H9 (cell line): ENCODE data around the gene DISC1. TPM values are rescaled to one million over a fixed set of nuclear protein-coding genes. Genes with fewer than 3 reads are reported as not detected.

Experiments
- DNase-seq: peaks from one replicate; pipeline ENCODE4 v3.0.0-alpha.2; 2017
- H2AFZ ChIP-seq: one replicate; pipeline ENCODE4 v1.6.1; 2013; ENCODE audit warnings: mild to moderate bottlenecking, low read length, control low read depth, moderate library complexity
- H2AK5ac ChIP-seq: 2 replicates; pipeline ENCODE4 v1.6.1; 2013; ENCODE audit warnings: low read length, control low read depth, mixed read lengths; ENCODE audit not compliant: insufficient read length
- H2BK120ac ChIP-seq: one replicate; pipeline ENCODE4 v1.6.1; 2013; ENCODE audit warnings: low read depth, mild to moderate bottlenecking, low read length, control low read depth, inconsistent platforms; ENCODE audit not compliant: poor library complexity, severe bottlenecking
- H2BK12ac ChIP-seq: 2 replicates; pipeline ENCODE4 v1.6.1; 2013; ENCODE audit warnings: low read length, control low read depth, mixed read lengths, low read depth; ENCODE audit not compliant: insufficient read length
- H2BK15ac ChIP-seq: 2 replicates; pipeline ENCODE4 v1.6.1; 2013; ENCODE audit warnings: low read depth, low read length, control low read depth
- H2BK20ac ChIP-seq: one replicate; pipeline ENCODE4 v1.6.1; 2013; ENCODE audit warnings: low read depth, mild to moderate bottlenecking, low read length, control low read depth, inconsistent platforms; ENCODE audit not compliant: poor library complexity, severe bottlenecking
- H2BK5ac ChIP-seq: 2 replicates; pipeline ENCODE4 v1.6.1; 2013; ENCODE audit warnings: low read length, control low read depth, mixed read lengths; ENCODE audit not compliant: insufficient read length
- H3K14ac ChIP-seq: 2 replicates; pipeline ENCODE4 v1.6.1; 2013; ENCODE audit warnings: low read length, control low read depth; ENCODE audit not compliant: insufficient read depth
- H3K18ac ChIP-seq: 2 replicates; pipeline ENCODE4 v1.6.1; 2013; ENCODE audit warnings: low read depth, mild to moderate bottlenecking, mixed read lengths, low read length, control low read depth; ENCODE audit not compliant: insufficient read length
- H3K23ac ChIP-seq: 2 replicates; pipeline ENCODE4 v1.6.1; 2013; ENCODE audit warnings: low read length, control low read depth, mixed read lengths, low read depth; ENCODE audit not compliant: insufficient read length
- H3K23me2 ChIP-seq: 2 replicates; pipeline ENCODE4 v1.6.1; 2013; ENCODE audit warnings: low read depth, mild to moderate bottlenecking, mixed read lengths, low read length, control low read depth; ENCODE audit not compliant: insufficient read length, poor library complexity, severe bottlenecking
- H3K27ac ChIP-seq: 2 replicates; pipeline ENCODE4 v1.5.1; 2013; ENCODE audit warnings: low read length, control low read depth, mixed read lengths, low read depth; ENCODE audit not compliant: insufficient read length
- H3K27me3 ChIP-seq: 2 replicates; pipeline ENCODE4 v1.6.1; 2013; ENCODE audit warnings: low read length, control low read depth, inconsistent platforms; ENCODE audit not compliant: insufficient read depth
- H3K4ac ChIP-seq: 2 replicates; pipeline ENCODE4 v1.6.1; 2013; ENCODE audit warnings: low read depth, mild to moderate bottlenecking, control low read depth, inconsistent platforms, low read length, moderate library complexity
- H3K4me1 ChIP-seq: 2 replicates; pipeline ENCODE4 v1.6.1; 2013; ENCODE audit warnings: low read length, control low read depth, inconsistent platforms; ENCODE audit not compliant: insufficient read depth
- H3K4me2 ChIP-seq: 2 replicates; pipeline ENCODE4 v1.6.1; 2013; ENCODE audit warnings: low read length, control low read depth, mixed read lengths; ENCODE audit not compliant: insufficient read length, insufficient read depth
- H3K56ac ChIP-seq: 2 replicates; pipeline ENCODE4 v1.6.1; 2013; ENCODE audit warnings: low read depth, mild to moderate bottlenecking, mixed read lengths, low read length, control low read depth; ENCODE audit not compliant: insufficient read length
- H3K79me1 ChIP-seq: 2 replicates; pipeline ENCODE4 v1.6.1; 2013; ENCODE audit warnings: low read depth, mild to moderate bottlenecking, moderate library complexity, low read length, control low read depth, inconsistent platforms; ENCODE audit not compliant: insufficient read depth, poor library complexity, severe bottlenecking
- H3K79me2 ChIP-seq: 2 replicates; pipeline ENCODE4 v1.6.1; 2013; ENCODE audit warnings: low read length, control low read depth, inconsistent platforms; ENCODE audit not compliant: insufficient read depth
- H3K9ac ChIP-seq: 2 replicates; pipeline ENCODE4 v1.6.1; 2013; ENCODE audit warnings: low read length, control low read depth, mixed read lengths; ENCODE audit not compliant: insufficient read length; ENCODE audit errors: extremely low read depth
- H3K9me3 ChIP-seq: one replicate; pipeline ENCODE4 v1.6.1; 2013; ENCODE audit warnings: low read depth, low read length, inconsistent platforms; ENCODE audit not compliant: control insufficient read depth
- H3T11ph ChIP-seq: one replicate; pipeline ENCODE4 v1.6.1; 2013; ENCODE audit warnings: mild to moderate bottlenecking, low read length, control low read depth, inconsistent platforms
- H4K20me1 ChIP-seq: one replicate; pipeline ENCODE4 v1.6.1; 2013; ENCODE audit not compliant: control insufficient read depth, insufficient read length, insufficient read depth
- H4K5ac ChIP-seq: 2 replicates; pipeline ENCODE4 v1.6.1; 2013; ENCODE audit warnings: low read depth, mild to moderate bottlenecking, mixed read lengths, low read length, control low read depth; ENCODE audit not compliant: insufficient read length
- H4K8ac ChIP-seq: replicated peaks from 2 replicates; pipeline ENCODE4 v1.6.1; 2013; ENCODE audit warnings: low read length, control low read depth, mixed read lengths, low read depth; ENCODE audit not compliant: insufficient read length
- H4K91ac ChIP-seq: 2 replicates; pipeline ENCODE4 v1.6.1; 2013; ENCODE audit warnings: low read depth, mild to moderate bottlenecking, moderate library complexity, mixed read lengths, low read length, control low read depth; ENCODE audit not compliant: insufficient read length
- H3K27ac Mint-ChIP-seq, 3 experiments: 2 replicates in 2 of 3; 3 replicates in 1 of 3; pipeline ENCODE4 v1.8.0; 2020 to 2021; ENCODE audit warnings: mixed read lengths in 3 of 3, mild to moderate bottlenecking in 1 of 3, moderate library complexity in 1 of 3
- H3K27me3 Mint-ChIP-seq: 2 replicates; pipeline ENCODE4 v1.8.0; 2021; ENCODE audit warnings: low read depth, mild to moderate bottlenecking, moderate library complexity, mixed read lengths
- H3K36me3 Mint-ChIP-seq, 3 experiments: 2 replicates in 2 of 3; 3 replicates in 1 of 3; pipeline ENCODE4 v1.8.0; 2020 to 2021; ENCODE audit warnings: low read depth in 3 of 3, mixed read lengths in 3 of 3; ENCODE audit not compliant: insufficient read depth in 1 of 3
- H3K4me1 Mint-ChIP-seq, 2 experiments: 2 replicates each; pipeline ENCODE4 v1.8.0; 2020; ENCODE audit warnings: mixed read lengths in 2 of 2
- H3K4me3 Mint-ChIP-seq, 2 experiments: 2 replicates in 1 of 2; 3 replicates in 1 of 2; pipeline ENCODE4 v1.8.0; 2020 to 2021; ENCODE audit warnings: mild to moderate bottlenecking in 2 of 2, mixed read lengths in 2 of 2, moderate library complexity in 1 of 2
- H3K9me3 Mint-ChIP-seq, 2 experiments: 2 replicates in 1 of 2; 3 replicates in 1 of 2; pipeline ENCODE4 v1.8.0; 2020; ENCODE audit warnings: mild to moderate bottlenecking in 2 of 2, mixed read lengths in 2 of 2, moderate library complexity in 1 of 2
- CTCF ChIP-seq: fragments of 200-600 bp; sonication (generic); conservative IDR thresholded peaks from 3 replicates; pipeline ENCODE4 v1.8.0; 2021; ENCODE audit warnings: antibody characterized with exemption, mild to moderate bottlenecking
- total RNA-seq: library from RNA; stranded (reverse); gene quantifications from 2 replicates; pipeline ENCODE4 v1.2.1, GENCODE V29; 2021

The DISC1 gene
- total RNA-seq, 1 experiment from 2014 or later = 2.5 TPM

GRCh38 chr1:231751415-231751814 is 124.8 kb downstream of the DISC1 start:
- Histone ChIP-seq H3T11ph (no peak overlapping the region), H4K91ac (no peak overlapping the region), H3K4ac (no peak overlapping the region), H2AK5ac (no peak overlapping the region), H2BK120ac (no peak overlapping the region), H3K56ac (no peak overlapping the region), H3K23ac (no peak overlapping the region), H2AFZ (no peak overlapping the region), H3K4me1 (no peaks in the 10 kb centered on the region), H3K9ac (no peak overlapping the region), H3K23me2 (no peaks in the 10 kb centered on the region), H3K18ac (no peak overlapping the region), H4K5ac (no peak overlapping the region), H3K27me3 (no peaks in the 10 kb centered on the region), H4K20me1 (no peaks in the 10 kb centered on the region), H2BK20ac (no peak overlapping the region), H2BK15ac (no peak overlapping the region), H3K79me1 (no peaks in the 10 kb centered on the region), H3K14ac (no peak overlapping the region), H3K79me2 (no peaks in the 10 kb centered on the region), H4K8ac (no peak overlapping the region), H2BK12ac (no peak overlapping the region), H3K9me3 (peaks cover 6% of the 10 kb centered on the region), H3K4me2 (no peak overlapping the region), H3K27ac (no peak overlapping the region), H2BK5ac (no peak overlapping the region)
- H3K27me3 Mint-ChIP-seq = peaks cover 14% of the 10 kb centered on the region
- no peak overlapping the region for H3K27ac Mint-ChIP-seq
- no peaks in the 10 kb centered on the region for H3K4me1 Mint-ChIP-seq
- no peak overlapping the region for H3K4me3 Mint-ChIP-seq
- H3K9me3 Mint-ChIP-seq = peaks cover 22% of the 10 kb centered on the region in 2 experiments
- H3K36me3 Mint-ChIP-seq = peaks cover 11 to 17% (median 13%) of the 10 kb centered on the region in 3 experiments
- TF ChIP-seq CTCF = no peak
- no peak for DNase-seq
